CD1c-positive myeloid dendritic cell (primary cell): ENCODE measurements around the gene CASTOR1.

Source experiments
- DNase-seq: peaks from one replicate; pipeline ENCODE4 v3.0.0-alpha.2; 2016; ENCODE audit errors: extremely low spot score

The CASTOR1 gene

DNA sequence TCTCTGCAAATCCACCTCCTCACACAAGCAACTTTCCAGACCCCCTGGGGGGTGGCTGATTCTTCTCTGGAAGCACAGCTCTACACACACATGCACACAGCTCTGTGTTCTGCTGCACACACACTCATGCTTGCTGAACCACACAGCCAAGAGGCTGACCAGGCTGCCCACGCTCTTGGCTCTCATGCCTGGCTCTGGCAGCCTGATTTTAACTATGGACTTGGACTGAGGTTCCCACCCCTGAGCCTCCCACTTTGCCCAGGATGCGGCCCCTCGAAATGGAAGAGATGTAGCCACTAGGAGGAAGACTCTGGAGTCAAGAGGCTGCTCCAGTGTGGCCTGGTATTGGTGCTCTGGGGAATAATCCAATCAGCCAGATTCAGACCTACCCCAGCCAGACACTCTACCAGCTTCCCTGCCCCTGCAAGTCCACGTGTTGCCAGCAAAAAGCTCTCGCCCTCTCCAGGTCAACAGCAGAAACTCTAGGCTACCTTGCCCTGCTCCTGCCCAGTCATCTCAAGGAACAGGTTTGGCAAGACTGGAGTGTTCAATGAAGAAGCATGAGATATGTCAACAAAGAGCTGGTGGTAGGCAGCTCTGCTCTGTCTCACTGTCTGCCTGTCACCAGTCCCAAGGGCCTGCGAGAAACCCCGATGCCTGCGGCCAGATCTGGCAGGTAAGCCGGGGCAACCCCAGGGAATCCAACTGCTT, 8.8 kb upstream of the CASTOR1 start:
- no peak for DNase-seq

DNA sequence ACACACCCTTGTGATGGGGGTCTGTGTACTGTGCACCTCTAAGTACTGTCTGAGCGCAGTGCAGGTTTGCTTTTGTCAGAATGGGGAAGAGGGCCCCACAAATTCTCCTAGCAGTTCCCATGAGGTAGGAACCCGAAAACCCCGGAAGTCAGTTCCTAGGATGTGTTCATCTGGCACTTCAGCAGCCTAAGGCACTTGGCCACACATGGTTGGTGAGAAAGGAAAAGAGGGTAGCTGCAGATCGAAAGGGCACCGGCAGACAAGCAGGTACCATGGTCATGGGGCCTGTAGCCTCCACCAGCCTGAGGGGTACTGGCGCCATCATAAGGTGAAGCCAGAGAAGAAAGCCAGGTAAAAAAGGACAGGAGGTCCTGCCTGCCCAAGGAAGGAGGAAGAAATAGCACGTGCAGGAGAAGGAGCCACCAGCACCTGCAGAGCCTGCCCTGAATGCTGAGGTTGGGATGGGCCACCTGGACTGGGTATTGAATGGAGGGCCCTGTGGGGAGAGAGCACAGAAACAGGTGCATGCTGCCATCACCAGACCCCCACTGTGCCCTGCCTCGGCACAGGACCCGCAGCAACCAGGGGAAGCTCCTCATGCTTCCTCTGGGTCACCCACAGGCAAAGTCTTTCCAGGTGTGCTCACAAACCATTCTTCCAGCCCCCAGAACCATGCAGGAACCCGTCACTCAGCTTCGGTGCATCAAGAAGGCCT, 8.1 kb upstream of the CASTOR1 start:
- no peak for DNase-seq

DNA sequence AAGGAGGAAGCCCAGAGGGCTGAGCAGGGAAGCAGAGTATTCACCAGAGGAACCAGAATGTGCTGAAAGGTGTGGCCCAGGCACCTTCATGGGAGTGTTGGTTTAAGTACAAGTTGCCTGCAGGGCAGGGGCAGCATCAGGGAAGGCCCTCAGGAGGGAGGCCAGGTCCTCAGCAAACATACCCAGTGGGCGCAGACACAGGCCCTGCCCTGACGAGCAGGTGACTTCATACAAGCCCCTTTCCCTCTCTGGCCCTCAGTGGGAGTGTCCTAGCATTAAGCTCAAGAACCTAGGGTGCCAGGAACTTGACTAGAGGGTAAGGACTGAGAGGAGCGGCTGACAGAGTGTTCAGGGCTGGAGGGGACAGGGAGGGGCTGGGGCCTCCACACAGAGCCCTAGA, 7.5 kb upstream of the CASTOR1 start:
- no peak for DNase-seq

DNA sequence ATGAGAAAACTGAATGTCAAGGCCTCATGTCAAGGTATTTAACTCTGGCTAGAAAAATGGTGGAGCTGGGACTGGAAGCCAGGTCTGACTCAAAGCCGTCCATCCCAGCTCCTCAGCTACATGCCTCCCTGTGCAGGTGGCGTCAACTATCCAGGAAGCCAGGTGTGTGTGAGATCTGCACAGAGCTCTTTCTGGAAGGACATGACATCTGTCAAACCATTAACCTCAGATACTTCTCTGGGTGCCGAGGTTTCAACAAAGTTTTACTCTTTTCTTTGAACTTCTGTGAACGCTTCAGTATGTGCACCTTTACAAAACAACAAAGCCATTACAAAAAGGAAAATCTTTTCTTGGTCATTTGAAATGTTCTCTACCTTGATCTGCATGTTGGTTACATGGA, 7.0 kb upstream of the CASTOR1 start:
- no peak for DNase-seq

DNA sequence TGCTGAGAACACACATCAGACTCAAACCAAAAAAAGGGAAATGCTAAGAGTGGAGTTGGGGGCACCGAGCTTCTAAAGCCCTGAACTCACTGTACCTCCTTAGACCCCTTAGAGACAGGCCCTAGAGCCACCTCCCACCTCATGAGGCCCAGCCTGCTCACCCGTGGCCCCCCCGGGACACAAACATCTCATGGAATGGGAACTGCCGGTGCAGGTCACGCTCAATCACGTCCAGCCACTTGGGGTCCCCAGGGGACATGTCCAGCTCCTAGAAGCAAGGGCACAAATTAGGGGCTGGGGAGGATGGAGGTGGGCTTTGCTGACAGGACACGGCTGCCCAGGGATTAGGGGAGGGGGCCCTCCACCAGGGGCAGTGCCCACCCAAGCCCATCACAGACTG, 6.3 kb upstream of the CASTOR1 start:
- no peak for DNase-seq

DNA sequence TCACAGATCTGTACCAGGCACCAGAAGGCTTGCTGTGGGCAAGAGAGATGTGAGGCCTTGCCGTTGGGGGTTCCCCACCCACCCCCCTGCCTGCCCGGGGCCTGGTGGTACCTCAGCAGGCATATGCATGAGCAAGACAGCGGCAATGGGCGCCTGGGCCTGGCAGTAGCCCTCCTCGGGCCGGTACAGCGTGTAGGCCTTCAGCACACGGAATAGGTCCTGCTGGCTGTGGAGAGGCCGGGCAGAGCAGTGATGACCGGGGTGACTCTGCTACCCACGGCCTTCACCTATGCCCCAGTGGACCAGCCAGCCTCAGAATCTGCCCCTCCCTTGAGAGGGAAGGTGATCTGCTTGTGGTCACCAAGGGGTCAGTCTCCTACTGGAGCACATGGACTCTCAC, 5.5 kb upstream of the CASTOR1 start:
- no peak for DNase-seq

DNA sequence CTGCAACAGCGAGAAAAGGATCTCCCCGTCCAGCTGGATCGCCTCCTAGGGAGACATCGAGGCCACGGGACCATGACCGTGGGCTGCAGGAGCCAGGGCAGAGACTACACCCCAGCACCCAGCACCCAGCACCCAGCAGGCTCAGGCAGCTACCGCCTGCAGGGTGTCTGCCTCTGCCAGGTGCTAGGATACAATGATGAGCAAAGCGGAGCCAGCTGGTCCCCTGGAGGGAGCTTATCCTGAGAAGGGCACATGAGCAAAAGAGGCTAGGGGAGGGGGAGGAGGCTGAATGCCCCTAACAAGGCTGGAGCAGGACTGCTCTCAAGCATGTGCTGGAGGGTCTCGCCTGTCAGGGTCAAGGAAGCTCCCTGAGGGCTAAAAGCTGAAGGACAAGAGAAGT, 4.8 kb upstream of the CASTOR1 start:
- no peak for DNase-seq

DNA sequence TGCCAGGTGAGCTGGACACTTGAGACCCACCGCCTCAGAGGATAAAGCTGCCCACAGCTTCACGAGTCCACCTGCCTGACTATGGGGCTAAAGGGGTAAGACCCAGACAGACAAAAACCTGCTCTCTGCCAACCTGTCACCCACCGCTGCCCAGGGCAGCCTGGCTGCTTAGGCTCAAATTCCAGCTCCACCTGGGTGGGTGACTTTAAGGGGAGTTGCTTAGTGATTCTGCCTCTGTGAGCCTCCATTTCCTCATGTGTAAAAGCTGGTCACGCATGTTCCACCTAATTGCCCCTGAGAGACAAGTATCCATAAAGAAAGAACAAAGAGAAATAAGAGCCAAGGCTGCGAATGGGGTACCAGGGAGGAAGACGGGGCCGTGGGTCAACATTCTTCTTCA, 3.7 kb upstream of the CASTOR1 start:
- DNase-seq: no peak

DNA sequence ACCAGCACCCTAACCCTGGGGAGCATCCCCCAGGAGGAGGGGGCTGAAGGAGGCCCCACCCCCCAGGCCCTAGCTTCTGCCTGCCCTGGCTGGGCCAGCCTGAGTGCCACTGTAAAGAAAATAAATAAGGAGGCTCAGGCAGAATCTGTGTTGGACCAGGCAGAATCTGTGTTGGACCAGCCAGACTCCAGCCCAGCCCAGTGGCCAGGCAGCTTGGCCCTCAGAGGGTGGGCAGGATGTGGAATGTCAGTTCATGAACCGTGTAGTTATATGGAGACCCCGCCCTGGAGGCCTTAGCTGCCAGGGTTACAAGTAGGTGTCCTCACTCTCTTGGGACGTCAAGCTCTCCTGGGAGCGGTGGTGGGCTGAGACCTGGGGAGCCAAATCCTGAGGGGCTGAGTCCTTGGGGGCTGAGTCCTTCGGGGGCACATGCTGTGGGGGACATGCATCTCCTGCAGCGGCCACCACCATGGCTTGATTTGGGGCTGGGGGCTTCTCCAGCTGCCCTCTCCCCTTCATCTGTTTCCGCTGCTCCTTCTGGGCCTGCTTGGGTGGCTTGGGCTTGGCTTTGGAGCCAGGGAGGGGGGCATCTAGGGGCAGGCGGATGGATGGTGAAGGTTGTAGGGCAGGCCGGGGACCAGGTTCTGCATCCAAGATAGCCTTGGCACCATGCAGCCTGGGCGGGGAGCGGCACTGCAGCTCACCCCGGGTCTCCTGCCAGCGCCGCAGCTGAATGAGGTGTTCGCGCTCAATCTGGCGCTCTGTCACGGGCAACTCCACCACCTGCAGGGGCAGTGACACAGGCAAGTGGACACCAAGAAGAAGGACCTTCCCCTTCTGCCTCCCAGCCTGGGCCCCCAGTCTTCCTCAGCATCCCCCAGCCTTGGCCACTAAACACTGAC, 3.0 kb upstream of the CASTOR1 start:
- DNase-seq: no peak

DNA sequence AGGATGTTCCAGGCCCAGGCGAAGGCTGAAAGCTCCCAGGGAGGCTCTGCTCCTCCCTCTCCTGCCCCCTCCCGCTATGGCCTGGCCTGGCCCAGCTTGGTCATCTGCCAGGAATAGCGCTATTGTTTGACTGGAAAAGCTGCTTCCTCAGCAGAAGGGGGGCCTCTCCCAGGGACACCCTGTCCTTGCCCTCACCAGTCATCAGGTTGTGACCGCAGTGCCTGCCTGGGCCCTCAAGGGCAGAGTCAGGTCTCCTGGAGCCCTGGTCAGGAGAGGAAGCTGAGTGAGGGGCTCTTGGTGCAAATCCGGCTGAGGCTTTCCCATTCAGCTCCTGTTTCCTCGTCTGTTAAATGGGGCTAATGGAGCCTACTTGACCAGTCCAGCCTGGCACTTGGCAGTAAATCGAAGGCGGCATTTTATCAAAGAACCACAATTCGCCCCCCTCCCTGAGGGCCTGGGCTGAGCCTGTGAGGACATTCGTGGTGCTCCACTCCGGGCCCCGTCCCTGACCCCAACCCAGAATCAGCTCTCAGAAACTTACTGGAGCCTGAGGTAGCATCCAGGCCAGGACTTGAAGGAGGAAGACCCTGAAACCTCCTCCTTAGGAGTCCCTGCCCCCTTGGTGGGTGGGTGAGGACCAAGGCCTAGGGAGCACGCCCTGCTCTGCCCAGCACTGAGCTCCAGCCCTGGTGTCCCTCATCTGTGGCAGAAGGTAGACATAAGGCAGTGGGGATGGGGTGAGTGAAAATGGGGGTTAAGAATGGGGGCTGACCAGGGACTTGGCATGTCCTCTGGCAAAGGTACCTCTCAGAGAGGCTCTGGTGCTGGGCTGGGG, 2.0 kb upstream of the CASTOR1 start:
- no peak for DNase-seq

DNA sequence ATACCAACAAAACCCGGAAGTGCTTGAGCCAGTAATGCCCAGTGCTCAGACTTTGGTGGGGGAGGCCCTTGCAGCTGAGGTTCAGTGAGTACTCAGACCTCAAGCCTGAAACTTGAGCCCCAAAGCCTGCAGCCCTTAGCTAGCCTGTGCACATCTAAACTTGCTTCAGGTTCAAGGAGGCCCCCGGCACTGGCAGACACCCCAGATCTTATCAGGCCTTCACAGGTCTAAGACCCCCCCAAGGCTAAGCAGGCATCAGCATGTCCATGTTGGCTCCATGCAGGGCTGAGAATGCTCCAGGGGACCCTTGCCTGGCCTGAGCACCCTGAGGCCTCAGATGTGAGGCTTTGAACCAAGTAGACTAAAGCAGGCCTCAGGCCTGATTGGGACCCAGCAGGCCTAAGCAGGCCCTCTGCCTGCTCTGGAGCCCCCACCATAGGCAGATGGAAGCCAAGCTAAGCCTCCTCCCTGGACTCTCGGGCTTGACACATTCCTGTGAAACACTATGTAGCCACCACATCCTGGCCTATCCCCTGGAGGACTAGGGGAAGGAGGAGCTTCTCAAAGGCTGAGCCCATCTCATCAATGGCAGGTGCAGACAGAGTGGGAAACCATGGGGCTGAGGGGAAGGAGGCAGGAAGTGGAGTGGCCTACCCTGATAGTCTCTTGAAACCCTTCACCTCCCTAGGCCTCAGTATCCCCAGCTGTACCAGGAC, 1.2 kb upstream of the CASTOR1 start:
- no peak for DNase-seq

DNA sequence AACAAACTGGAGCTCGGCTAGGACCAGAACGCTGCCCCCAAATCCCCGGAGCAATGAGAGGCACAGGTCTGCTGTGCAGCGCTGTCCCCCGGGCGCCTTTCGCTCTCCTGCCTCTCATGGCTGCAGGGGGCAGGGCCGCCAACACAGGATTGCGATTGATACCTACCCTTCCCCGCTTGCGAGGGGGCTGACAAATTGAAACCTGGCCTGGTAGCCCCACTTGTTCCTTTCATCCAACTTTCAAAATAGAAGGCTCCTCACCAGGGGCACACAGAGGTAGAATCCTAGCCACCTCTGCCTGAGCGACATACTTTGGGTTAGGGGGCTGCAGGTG, 642 bp upstream of the CASTOR1 start:
- DNase-seq: no peak

DNA sequence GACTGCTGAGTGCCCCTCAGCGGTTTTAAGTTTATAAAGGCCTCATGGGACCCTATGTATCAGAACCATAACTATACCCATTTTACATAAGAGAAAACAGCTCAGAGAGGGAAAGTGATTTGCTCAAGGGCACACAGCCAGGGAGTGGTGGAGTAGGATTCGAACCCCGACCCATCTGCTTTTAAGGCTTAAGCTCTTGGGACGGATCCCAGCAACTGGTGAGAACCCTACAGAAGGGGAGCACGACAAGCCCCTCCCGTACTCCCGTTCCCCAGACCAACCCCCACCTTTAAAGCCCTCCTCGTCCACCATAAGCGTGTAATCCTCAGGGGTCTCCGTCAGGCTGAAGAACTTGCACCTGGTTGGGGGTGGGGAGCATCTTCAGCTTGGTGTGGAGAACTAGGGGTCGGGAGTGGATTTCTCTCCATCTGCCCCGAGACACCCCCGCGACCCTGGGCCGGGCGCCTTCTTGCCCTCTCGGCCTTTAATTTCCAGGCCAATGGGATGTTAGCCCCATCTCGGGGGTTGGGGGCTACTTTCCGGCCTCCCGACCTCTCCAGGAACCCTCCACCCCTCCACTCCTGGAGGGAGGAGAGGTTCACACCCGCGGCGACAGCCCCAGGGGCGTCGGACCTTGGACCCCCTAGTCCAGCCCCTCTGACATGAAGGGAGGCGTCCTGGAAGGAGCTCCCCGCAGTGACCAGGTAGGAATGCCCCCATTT, 725 bp downstream of the CASTOR1 start:
- no peak for DNase-seq

DNA sequence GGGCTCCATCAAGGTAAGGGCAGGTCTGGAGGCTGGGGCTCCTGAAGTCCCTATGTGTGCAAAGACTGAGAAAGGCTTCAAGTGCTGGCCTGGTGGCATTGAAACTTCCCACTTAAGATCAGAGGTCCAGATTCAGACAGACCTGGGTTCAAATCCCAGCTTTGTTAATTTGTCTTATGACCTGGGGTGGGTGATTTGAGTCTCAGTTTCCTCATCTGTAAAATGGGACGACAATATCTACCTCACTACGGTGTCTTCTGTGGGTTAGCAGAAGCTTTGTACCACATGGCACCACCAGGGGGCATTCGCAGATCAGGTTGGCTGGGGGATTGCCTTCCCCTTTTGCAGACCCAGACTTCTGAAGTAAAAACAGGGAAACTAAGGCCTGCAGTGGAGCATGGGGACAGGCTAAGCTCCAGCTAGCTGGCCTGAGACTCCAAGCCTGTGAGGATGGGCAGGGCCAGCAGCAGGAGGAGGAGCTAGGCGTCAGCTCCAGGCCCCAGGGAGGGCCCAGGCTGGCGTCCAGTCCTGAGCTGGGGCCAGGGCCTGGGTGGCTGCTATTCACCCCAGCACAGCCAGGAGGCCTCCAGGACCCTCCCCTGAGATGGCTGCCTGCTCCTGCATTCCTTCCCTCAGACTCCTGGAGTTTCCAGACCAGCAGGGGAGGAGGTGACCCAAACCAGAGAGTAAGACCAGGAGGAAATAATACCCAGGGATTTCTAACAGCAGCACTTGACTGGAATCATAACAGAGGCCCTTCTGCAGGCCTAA, 1.5 kb downstream of the CASTOR1 start:
- DNase-seq: peak; percentile 89

DNA sequence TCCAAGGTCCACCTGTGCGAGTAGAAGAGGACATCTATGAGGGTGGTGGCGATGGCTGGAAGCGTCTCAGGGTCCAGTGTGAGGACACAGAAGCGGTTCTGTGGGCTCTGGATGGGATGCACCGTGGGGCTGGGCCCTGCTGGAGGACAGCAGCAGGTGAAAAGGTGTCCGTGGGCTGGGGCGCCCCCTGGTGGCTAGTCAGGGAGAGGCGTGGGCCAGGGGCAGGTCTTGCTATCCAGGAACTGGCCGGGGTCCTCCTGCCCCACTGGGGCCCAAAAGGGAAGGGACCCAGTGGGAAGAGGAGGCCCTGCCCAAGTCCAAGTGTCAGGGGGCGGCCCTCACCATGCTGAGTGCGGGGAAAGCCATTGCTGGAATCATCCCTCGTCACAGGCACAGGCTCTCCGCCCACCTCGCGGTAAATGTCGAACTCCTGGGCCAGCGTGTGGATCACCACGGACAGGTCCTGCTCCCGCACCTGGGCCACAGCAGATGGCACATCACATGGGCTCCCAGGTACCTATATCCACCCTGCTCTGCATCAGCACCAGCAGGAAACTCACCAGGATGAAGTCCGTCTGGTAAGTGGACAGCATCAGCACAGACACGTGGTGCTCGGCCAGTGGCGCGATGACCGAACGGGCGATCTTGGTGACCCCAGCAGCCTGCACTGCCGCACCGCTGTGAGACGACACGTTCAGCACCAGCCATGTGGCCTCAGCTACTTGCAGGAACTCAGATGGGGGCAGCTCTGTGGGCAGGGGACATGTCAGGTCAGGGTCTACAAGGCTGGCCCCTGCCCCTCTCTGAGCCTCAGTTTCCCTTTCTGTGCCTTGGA, 2.3 kb downstream of the CASTOR1 start:
- DNase-seq: peak; percentile 82

DNA sequence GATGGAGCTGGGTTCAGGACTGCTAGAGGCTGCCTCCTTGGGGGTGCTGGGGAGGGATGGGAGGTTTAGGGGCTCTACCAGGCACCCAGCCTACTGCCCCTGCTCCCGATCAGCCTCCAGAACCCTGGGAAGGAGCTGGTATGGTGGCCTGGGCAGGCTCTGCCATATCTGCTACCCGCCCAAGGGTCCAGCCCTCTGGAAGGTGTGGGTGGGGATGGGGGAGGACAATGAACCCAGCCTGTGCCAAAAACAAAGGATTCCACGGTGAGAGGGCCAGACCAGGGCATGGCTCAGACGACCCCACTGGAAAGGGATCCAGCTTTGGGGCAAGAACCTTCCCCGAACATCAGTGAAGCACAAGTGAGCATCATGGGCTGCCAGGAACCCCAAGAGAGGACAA, 3.0 kb downstream of the CASTOR1 start:
- no peak for DNase-seq

DNA sequence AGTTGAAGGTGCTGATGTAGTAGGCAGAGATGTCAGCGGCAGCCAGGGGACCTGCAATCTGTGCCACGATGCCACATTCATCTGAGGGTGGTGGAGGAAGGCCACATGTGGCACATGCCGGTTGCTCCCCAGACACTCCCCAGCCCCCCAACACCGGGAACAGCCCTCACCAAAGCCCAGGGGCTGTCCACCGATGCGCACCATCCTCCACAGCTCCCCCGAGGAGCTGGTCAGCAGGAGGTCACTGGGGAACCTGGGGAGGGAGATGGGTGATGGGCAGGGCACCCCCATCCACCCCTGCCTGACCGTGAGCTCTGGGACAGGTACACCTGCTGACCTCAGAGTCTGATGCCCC, 3.5 kb downstream of the CASTOR1 start:
- no peak for DNase-seq

DNA sequence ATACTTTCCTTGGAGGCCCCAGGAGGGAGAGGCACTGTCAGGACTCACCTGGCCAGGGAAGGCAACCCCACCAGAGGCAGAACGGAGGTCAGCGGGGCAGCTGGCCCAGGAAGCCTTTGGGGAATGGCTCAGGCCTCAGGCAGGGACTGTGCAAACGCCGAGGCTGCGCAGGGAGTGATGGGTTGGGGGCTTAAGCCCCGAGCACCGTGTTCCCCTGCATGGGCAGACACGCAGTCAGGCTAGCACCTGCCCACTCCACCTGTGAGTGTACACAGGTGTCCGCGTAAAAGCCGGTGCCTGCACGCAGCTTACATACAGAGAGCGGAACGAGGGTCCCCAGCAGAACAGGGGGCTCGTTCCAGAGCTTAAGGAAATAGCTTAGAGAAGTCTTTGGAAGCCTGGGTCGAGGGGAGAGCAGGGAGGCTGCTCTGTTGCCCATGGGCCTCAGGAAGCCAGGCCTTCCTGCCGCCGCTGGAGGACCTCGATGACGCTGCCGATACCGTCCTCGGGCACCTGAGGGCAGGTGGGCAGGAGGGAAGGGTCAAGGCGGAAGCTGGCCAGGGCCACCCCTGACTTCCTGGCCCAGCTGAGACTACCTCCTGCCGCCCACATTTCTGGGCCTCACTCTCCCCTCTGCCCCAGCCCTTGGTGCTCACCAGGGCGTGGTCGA, 4.0 kb downstream of the CASTOR1 start:
- DNase-seq: no peak
